GM19035 (cell line): ENCODE measurements around the gene ZNF236.

ENCODE experiments used
- ATAC-seq: cut with Tn5 transposase; IDR thresholded peaks from one replicate; pipeline ENCODE4 v1.9.1; 2021; ENCODE audit not compliant: unreplicated experiment

Gene ZNF236

DNA sequence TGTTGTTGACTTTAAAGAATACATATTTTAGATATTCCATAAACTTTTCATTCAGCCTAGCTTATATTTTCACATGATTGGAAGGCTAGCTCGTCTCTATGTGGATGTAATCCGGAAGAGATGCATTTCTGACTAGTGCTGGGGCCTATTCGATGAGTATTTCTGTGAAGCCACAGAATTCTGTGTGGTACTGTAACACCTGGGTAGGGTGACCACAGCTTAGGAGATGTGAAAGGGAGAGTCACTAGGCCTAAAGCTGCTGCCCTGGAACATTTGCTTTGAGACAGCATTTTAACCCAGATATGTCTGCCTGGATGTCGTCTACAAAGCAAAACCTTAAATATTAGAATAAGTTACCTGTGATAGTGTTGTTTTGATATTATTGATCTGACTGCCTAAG lies 83.5 kb downstream of the ZNF236 start:
- ATAC-seq = no peak

DNA sequence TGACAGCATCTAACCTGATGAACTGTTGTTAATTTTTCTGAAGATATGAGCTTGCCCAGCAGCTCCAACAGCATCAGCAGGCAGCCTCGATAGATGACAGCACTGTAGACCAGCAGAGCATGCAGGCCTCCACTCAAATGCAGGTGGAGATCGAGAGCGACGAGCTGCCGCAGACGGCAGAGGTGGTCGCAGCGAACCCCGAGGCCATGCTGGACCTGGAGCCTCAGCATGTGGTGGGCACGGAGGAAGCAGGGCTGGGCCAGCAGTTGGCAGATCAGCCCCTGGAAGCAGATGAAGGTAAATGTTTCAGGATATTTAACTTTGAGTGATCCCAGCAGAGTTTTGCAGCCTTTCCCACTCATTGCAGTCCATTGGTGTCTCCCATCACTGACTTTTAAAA lies 85.9 kb downstream of the ZNF236 start:
- ATAC-seq = no peak

DNA sequence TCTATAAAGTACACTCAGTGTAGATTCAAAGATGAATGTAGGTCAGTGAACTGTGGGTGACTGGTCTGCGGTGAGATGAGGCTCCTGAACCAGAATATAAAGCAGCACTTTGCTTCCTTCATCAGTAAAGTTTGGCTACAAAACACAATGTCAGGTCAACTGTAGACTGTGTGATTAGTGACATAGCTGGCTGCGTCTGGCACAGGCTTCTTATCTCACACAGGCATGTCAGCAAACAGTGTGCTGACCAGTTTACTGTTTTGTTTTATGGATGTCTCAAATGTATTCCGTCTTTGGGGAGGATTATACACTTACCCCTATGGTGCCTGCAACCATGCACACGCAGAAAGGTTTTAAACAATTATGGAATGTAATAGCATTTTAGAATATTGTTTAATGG lies 87.1 kb downstream of the ZNF236 start:
- ATAC-seq = no peak

DNA sequence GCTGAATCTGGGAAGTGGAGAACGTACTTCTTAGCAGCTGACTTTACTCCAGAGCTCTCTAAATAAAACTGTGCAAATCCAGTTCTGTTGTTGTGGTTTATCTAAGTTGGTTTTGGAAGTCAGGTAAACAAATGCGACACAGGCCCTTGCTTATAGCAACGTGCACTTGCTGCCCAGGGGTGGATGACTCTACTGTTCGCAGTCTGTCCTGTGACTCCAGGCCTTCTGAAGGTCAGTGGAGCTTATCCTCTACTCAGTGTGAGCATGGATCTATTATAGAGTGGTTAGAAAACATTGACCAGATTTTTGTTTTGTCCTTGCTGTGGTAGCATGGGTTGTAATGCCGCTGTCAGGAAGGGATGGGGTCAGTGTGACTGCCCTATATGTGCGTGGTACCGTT lies 89.1 kb downstream of the ZNF236 start:
- no peak for ATAC-seq

DNA sequence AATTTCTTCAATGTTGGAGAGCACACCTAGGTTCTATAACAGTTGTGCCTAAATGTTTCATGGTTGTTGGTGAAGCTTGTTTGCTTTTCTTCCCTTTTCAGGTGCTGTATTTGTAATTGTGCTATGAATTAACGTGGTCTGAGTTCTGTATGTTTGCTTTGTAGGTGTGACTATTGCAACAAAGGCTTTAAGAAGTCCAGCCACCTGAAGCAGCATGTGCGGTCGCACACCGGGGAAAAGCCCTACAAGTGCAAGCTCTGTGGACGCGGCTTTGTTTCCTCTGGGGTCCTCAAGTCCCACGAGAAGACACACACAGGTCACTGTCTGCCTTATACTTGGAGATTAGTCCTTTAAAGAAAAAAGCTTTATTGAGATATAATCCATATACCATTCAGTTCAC lies 91.2 kb downstream of the ZNF236 start:
- ATAC-seq = no peak

DNA sequence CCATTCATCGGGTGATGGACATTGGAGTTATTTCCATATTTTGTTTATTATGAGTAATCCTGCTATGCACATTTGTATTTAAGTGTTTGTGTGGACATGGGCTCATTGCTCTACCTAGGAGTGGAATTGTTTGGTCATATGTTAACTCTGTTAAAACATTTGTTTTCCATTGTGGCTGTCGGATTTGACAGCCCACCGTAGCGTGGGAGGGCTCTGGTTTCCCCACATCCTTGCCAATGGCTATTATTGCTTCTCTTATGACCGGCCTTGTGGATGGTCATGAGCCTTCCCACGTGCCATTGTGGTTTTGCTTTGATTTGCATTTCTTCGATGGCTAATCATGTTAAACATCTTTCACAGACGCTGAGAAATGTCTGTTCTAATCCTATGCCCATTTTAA lies 92.0 kb downstream of the ZNF236 start:
- peak; percentile 55 for ATAC-seq

DNA sequence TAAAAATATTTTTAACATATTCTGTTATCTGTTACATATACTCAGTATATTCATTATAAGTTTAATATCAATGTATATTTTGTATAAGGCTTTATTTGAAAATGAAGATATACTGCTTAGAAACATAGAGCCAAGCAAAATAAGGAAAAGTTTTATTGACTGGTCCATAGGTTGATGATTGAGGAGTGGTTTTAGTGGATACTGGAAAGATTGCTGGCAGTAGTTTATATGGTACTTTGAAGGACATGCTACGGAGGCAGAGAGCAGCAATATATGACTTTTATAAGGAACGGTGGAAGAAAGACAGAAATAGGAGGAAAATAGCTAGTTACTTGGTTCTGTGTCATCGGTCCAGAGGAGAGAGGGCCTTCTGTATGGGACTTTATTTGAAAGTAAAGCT lies 92.4 kb downstream of the ZNF236 start:
- no peak for ATAC-seq

DNA sequence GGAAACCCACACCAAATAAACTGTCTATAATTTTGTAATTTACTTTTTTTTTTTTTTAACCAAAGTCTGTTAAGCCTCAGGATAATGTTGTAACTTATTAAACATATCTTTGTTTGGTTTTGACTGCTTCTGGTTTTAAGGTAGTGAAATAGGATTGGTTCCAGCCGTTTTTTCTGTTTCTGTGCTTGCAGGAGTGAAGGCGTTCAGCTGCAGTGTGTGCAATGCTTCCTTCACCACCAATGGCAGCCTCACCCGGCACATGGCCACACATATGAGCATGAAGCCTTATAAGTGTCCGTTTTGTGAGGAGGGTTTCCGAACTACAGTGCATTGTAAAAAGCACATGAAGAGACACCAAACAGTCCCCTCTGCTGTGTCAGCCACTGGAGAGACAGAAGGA lies 93.1 kb downstream of the ZNF236 start:
- no peak for ATAC-seq

DNA sequence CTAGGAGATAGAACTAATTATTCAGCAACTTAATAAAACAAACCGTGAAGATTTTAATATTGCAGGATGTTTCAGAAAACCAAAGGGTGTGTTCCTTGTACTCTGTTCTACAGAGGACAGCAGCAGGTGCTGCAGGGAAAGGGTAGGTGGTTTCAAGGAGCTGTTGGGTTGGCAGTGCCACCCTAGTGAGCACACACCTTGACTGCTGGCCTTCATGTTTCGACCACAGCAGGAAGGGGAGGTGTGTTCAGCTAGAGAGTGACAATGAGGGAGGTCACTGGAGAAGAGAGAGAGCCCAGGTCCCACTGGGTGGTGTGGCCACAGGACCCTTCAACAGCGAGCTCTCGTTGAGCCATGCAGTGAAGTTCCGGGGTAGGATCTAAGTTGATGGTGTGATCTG lies 98.6 kb downstream of the ZNF236 start:
- no peak for ATAC-seq

DNA sequence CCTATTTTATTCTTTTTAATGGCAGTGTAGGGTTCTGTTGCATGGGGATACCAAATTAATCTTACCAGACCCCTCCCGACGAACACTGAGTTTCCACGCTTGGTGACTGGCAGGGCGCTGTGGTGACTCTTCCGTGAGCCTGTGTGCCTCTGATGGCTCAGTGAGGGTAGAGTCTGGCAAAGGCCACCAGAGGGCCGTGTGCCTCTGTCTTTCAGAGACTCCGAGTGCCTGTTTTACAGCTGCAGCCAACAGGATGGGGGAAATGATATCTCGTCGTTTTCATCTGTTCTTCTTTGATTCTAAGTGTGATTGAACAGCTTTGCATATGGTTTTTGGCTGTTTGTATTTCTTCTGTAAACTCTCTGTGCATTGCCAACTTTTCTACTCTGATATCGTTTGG lies 99.8 kb downstream of the ZNF236 start:
- peak; percentile 97 for ATAC-seq

DNA sequence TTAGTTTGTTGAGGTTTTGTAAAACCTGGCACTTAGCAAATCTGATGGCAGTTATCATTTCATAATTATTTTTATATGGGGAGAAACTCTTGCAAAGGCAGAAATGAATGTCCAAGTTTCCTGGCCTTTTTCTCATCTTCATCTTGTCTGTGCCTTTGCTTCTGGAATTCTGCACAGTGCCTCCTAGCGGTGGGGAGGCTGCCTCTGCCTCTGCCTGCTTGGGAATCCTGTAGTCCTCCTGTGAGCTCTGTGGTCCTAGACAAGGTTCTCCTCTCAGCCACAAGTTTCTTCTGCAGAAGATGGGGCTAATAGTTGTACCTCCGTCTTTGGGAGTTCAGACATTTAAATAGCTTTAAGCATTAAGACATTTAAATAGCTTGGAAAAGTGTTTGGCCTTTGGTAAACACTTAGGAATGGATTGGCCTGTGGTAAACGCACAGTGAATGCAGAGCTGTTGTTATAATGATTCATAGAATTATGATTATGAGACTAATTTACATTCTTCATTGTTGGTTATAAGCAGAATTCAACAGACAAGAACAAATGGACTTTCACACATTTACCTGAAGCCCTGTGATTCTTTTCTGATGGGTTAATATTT lies 101.2 kb downstream of the ZNF236 start:
- ATAC-seq = no peak

DNA sequence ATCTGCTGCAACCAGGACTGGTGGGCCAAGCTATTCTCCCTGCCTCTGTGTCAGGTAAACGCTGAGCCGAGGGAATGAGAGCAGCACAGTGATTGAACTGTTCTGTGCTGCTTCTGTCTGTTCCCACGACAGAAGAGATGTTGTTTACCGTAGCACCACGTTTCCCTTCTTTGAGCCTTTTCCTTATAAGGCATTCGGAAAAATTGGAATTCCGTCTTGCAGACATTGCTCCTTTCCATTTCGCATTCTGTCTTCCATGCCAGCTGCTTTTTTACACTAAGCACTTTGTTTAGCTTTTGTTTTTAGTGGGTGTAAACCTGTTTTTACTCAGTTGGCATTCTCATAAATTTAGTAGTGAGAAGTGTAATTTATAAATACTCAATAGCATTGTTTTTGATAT lies 103.1 kb downstream of the ZNF236 start:
- ATAC-seq = no peak

DNA sequence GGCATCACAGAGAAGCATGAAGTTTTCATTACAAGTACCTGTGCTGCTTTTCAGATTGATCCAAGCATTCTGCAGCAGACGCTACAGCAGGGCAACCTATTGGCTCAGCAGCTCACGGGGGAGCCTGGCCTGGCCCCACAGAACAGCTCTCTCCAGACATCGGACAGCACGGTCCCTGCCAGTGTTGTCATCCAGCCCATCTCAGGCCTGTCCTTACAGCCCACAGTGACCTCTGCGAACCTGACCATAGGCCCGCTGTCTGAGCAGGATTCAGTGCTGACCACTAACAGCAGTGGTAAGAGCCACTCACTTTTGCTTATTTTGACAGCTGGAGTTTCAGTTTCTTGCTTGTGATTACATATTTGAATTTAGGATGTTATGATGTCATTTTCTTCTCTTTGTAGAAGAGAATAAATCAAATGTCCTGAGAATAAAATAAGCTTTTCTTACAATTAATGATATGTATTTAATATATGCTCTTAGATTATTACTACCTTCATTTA lies 104.9 kb downstream of the ZNF236 start:
- ATAC-seq = no peak

DNA sequence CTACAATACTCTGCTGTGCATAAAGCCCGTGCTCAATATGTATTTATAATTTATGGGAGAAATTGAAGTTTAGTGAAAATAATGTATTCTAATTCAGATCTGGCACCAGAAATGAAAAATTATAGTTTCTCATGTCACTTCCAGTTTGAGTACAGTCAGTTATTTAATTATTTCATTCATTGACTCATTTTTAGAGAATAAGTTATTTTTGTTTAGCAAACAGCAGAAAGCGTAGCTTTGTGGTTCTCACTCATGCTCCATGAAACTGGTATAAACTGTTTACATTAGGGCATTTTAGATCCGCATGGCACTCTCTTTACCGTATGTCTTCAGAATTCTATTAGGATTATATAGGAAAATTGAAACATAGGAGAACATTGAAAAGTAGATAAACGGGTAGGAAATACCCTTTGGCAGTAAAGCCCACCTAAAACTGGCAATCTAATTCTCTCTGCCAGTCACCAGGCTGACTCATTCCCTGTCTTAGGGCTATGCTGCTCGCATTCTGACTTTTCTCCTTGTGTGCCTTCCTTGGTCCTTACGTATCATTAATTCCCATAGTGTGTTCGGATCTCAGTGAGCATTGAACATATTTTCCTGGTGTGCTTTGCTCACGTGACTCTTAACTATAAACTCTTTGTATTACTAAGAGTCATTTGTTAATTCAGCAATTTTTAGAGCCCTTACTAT lies 106.0 kb downstream of the ZNF236 start:
- no peak for ATAC-seq

DNA sequence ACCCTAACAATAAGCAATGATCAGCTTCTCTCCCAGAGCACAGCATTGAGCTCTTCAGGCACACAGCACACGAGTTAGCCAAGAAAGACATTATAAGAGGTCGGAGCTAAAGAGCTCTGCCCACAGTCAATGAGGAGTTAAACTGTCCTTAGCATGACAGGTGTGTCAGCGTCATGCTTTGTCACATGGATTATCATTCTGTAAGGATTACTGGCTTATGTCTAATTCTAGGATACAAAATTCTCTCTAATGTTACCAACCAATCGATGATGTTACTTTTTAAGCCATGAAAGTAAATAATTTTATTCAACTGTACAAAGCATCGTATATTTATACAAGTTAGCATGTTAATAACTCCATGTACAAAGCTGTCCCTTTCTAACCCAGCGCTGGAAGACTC lies 108.8 kb downstream of the ZNF236 start:
- ATAC-seq = no peak

DNA sequence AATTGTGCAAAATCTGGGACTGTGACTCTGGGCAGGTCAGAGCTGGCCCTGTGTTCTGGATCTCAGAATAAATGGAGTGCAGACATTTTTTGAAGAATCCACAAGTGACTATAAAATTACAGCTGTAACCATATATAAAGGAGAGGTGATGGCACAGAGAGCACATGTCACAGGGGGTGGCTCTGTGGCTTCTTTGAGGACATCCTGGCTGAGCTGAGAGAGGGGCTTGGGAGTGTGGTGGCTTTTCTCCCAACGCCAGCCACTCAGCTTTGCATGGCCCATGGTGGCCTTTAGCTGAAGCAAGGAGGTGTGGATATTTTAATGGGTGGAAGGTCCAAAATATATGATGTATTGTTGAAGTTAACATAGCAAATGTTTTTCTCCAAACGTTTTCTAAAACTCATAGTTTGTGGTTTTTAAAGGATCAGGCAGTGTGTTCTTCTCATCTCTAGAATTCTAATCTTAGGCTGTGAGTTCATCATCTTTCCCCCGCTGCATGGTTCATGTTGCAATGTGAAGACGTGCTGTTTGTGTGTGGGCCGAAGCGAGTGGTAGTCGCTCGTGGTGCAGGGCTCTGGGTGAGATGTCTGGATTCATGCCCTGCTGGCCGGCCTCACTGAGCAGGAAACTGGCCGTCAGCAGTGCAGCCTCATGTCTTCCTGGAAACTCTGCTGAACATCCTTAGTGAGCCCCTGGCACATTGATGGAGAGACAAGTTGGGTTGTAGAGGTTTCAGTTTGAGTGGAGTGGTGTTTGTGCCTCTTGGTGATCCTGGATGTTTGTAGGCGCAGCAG lies 109.9 kb downstream of the ZNF236 start:
- ATAC-seq = no peak

DNA sequence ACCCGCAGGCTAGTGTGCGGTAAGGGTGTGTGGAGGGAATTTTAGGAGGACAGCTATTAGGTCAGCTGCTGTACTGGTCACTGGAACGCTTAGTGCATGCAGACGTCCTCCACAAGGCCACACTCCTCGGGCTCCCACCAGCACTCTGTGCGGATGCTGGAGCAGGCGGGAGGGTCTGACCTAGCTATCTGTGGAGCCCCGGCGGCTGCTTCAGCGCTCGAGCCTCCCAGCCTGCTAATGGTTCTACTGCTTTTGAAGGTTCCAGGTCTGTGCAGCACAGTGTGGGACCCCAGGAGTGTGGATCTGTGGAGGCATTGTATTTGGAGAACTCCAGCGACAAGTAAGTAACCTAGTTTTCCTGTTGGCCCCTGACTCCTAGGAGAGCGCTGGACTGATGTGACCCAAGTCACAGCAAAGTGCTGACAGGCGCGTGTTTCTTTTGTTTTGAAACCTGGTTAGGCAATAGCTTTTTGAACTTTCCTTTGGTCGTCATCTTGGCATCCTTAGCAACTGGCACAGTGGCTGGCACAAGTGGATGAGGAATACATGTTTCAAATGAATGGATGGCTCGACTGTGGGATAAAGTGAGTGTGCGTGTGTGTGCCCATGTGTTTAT lies 113.5 kb downstream of the ZNF236 start:
- ATAC-seq = no peak

DNA sequence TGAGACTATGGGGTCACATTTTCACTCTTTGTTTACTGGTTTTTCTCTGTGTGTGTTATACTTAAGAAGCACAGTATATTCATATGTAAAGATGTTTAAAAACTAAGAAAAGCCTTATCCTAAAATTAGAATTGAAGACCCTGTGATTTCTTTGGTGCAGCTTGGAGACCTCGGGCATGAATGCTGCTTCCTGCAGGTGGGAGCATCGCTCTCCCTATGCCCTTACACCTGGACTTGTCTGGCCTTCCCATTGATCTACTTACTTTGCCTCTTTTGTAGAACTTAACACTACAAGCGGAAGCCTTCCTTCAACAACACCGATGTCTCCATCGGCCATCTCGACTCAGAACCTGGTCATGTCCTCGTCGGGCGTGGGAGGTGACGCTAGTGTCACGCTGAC lies 114.5 kb downstream of the ZNF236 start:
- ATAC-seq = no peak

DNA sequence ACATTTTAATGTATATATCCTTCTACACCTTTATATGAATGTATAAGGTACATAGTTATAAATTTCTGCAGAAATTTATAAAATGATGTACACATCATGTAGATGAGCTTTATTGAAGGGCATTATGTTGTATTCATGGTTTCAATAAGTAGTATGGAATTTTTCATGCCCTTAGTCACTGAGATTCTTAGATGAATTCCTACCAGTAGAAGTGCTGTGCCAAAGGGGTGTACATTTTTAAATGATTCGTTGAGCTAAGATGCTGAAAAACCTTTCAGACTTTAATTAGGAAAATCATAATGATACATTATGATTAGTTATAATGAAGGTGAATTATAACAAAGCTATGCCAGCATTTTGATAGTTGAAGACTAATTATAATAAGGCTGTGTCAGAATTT lies 115.2 kb downstream of the ZNF236 start:
- no peak for ATAC-seq

DNA sequence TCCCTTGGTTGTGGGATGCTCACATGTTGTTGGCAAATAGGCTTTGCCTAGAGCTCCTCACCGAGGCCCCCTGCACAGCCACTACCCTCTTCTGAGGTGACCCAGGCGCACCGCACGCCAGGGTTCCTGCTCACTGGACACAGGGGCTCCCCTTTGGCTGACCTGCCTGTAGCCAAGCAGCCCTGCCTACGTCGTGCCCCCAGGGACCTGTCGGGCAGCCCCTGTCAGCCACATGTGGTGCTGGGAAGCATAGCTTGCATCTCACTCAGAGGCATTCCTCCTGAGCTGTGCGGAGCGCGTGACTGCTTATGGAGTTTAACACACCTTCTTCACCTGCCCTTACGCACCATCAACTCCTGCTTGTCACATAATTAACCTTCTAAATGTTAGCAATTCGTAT lies 116.3 kb downstream of the ZNF236 start:
- no peak for ATAC-seq

DNA sequence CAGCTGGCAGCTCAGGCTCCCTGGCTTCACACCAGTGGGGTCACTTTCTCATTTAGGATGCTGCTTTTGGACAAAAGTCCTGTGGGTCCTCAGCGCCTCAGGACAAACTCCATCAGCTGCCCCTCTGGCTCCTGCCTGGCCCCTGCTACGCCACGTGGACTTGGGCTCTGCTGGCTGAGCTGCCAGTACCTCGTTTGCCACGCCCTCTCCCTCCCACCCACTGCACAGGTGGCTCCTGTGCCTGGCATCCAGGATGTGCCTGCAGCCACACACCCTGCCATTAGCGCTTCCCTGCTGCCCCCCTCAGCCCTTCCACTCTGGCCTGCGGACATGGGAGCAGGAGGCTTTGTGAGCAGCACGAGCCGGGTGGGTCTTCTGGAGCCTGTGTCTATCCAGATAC lies 118.9 kb downstream of the ZNF236 start:
- no peak for ATAC-seq
